Activated CD4-positive, alpha-beta memory T cell treated with anti-CD3 and anti-CD28 coated beads, Interleukin-2, amount 10 ng/mL, durations not matched to agents 7 days and 5 days (primary cell): ENCODE data around the gene HES6. TPM values are rescaled to one million over a fixed set of nuclear protein-coding genes. Genes with fewer than 3 reads are reported as not detected.

Experiments used
- CTCF ChIA-PET: fragments of 350-600 bp; sonication (Branson Sonifier 250); formaldehyde crosslinking; loops from one replicate; lab custom pipeline; 2021; ENCODE audit warnings: antibody characterized with exemption, inconsistent platforms; lab: Charles Lee
- POLR2A ChIA-PET: fragments of 350-600 bp; sonication (Branson Sonifier 250); formaldehyde crosslinking; loops from one replicate; lab custom pipeline; 2021; ENCODE audit warnings: antibody characterized with exemption; lab: Charles Lee
- DNase-seq: peaks from one replicate; pipeline ENCODE4 v3.0.0-alpha.2; 2020
- H3K27ac Mint-ChIP-seq: one replicate; pipeline ENCODE4 v1.8.0; 2021; ENCODE audit warnings: mild to moderate bottlenecking, mixed read lengths
- H3K27me3 Mint-ChIP-seq: one replicate; pipeline ENCODE4 v1.8.0; 2021; ENCODE audit warnings: mixed read lengths
- H3K36me3 Mint-ChIP-seq: one replicate; pipeline ENCODE4 v1.8.0; 2021; ENCODE audit warnings: low read depth, mixed read lengths
- H3K4me1 Mint-ChIP-seq: one replicate; pipeline ENCODE4 v1.8.0; 2021; ENCODE audit warnings: mixed read lengths
- H3K4me3 Mint-ChIP-seq: one replicate; pipeline ENCODE4 v1.8.0; 2021; ENCODE audit warnings: mild to moderate bottlenecking, mixed read lengths
- H3K9me3 Mint-ChIP-seq: one replicate; pipeline ENCODE4 v1.8.0; 2021; ENCODE audit warnings: mixed read lengths
- total RNA-seq, 2 experiments: library from RNA; stranded (reverse); gene quantifications; one replicate each; pipeline ENCODE4 v1.2.3, GENCODE V29; 2021

Gene HES6
- total RNA-seq, 2 experiments from 2014 or later, result 2.7 to 3.7 TPM

GRCh38 chr2:238247002-238247822 lies 7.4 kb upstream of the HES6 start:
- Mint-ChIP-seq H3K4me1 (no peaks in the 10 kb centered on the region), H3K9me3 (no peaks in the 10 kb centered on the region), H3K4me3 (no peak overlapping the region), H3K27ac (no peak overlapping the region), H3K27me3 (peaks cover 3% of the 10 kb centered on the region), H3K36me3 (no peaks in the 10 kb centered on the region)
- ChIA-PET CTCF (no interaction called here), POLR2A (interaction anchor here (1.0 kb wide), 1 partner anchor 11 kb away, joined by 4 read pairs; no protein-coding TSS in a partner anchor)
- DNase-seq, result no peak

DNA sequence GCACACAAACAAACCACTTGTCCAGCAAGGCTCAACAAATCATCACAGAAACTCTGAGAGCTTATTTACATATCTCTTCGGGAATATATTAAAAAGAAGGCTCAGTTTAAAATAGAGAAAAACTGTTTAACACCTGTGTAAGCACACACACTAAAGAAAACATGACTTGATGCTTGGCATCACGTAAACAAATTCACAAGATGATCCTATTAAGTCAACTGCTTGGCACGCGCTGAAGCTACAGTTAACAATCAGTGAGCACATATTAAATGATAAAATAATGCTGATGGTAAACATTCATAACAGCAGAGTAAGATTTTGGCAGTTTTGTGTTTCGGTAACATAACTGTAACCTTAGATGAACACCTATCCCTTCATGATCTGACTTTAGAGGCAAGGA lies 4.3 kb upstream of the HES6 start:
- CTCF ChIA-PET, result no interaction called here
- no peak for DNase-seq
- H3K36me3 Mint-ChIP-seq, result no peaks in the 10 kb centered on the region
- POLR2A ChIA-PET, result no interaction called here
- H3K27ac Mint-ChIP-seq, result no peak overlapping the region
- H3K9me3 Mint-ChIP-seq, result no peaks in the 10 kb centered on the region
- no peak overlapping the region for H3K4me3 Mint-ChIP-seq
- peaks cover 17% of the 10 kb centered on the region for H3K27me3 Mint-ChIP-seq
- H3K4me1 Mint-ChIP-seq, result peaks cover 6% of the 10 kb centered on the region

DNA sequence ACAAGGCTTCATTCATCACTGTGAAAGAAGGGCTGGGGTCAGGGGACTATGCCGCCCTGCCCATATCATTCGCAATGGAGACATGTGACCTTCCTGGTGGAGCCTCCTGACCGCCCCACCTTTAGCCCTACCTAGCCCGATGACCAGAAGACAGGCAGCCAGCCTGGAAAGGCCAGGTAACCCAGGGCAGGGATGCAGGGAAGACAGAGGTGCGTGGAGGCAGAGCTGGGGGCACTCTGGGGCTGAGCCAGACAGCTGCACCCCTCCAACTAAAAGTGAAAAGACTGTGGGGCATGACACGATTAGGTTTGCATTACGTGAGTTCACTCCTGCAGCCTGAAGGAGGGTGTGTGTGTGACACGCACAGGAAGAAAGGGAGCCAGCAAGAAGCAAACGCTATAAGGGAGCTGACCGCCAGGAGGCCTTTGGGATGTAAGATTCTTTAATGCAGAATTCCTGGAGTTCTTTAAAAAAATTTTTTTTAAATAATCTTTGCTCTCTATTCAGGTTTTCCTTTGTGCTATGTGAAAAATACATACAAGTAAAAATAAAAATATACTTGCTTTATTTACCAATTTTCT lies 3.7 kb upstream of the HES6 start:
- no peak overlapping the region for H3K4me3 Mint-ChIP-seq
- H3K27ac Mint-ChIP-seq, result no peak overlapping the region

DNA sequence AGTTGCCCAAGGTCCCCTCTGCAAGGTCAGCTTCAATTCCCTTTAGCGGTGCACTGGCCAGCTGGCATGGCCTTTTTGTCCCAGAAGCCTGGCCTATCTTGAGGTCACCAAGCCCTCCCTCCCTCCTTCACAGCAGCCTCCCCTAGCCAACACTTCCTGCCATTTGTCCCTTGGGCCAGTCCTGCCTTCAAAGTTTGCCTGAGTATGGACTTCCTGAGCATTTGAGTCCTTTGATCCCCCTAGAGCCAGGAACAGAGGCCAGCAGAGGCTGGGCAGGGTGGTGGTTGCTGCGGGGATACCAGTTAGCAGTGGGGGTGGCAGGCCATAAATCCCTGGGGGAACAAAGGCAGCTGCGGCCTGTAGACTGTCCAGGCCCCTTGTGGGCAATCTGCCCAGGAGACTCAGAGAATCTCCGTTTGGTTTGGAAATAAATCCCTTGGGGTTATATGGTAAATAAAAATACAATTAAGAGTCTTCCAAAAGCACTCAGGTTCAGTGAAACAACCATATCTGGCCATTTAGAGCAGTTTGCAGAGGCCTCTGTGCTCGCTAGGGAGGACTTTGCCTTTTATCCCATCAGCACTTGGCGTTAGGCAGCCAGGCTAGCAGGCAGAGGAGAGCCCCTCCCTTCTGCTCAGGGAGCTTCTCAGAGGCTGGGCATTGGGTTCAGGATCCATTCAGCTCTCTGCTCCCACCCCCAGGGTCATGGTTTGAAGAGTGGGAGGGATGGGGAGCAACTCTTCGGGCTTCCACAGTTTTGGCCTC lies 3.1 kb upstream of the HES6 start:
- H3K27ac Mint-ChIP-seq, result no peak overlapping the region
- peaks cover 24% of the 10 kb centered on the region for H3K27me3 Mint-ChIP-seq
- POLR2A ChIA-PET, result no interaction called here
- CTCF ChIA-PET, result interaction anchor here (0.9 to 1.4 kb wide), 2 partner anchors 20 to 21 kb away, joined by 3 read pairs; no protein-coding TSS in a partner anchor
- no peaks in the 10 kb centered on the region for H3K36me3 Mint-ChIP-seq
- H3K9me3 Mint-ChIP-seq, result no peaks in the 10 kb centered on the region
- H3K4me3 Mint-ChIP-seq, result no peak overlapping the region
- peaks cover 9% of the 10 kb centered on the region for H3K4me1 Mint-ChIP-seq
- DNase-seq, result no peak

More for the DNA sequence above, 3.7 kb upstream of the HES6 start:
- no peaks in the 10 kb centered on the region for H3K36me3 Mint-ChIP-seq
- H3K4me1 Mint-ChIP-seq, result peaks cover 6% of the 10 kb centered on the region
- DNase-seq, result no peak
- peaks cover 17% of the 10 kb centered on the region for H3K27me3 Mint-ChIP-seq
- CTCF ChIA-PET, result interaction anchor here (0.9 kb wide), 1 partner anchor 21 kb away, joined by 3 read pairs; no protein-coding TSS in a partner anchor
- H3K9me3 Mint-ChIP-seq, result no peaks in the 10 kb centered on the region
- POLR2A ChIA-PET, result no interaction called here

GRCh38 chr2:238241970-238242369 lies 2.1 kb upstream of the HES6 start:
- POLR2A ChIA-PET, result no interaction called here
- Mint-ChIP-seq H3K27me3 (peaks cover 31% of the 10 kb centered on the region), H3K36me3 (no peaks in the 10 kb centered on the region)

GRCh38 chr2:238240757-238241711 lies 1.2 kb upstream of the HES6 start:
- Mint-ChIP-seq H3K4me1 (peaks cover 9% of the 10 kb centered on the region), H3K27ac (no peak overlapping the region), H3K9me3 (no peaks in the 10 kb centered on the region), H3K4me3 (peak overlapping the region; percentile 2), H3K36me3 (no peaks in the 10 kb centered on the region), H3K27me3 (peaks cover 39% of the 10 kb centered on the region)
- DNase-seq, result no peak
- ChIA-PET CTCF (no interaction called here), POLR2A (interaction anchor here (1.2 kb wide), 1 partner anchor 48 kb away, joined by 4 read pairs; the partner anchor contains the start of gene PER2)

More at GRCh38 chr2:238241970-238242369, 2.1 kb upstream of the HES6 start:
- DNase-seq, result no peak
- Mint-ChIP-seq H3K4me3 (no peak overlapping the region), H3K27ac (no peak overlapping the region), H3K4me1 (peaks cover 9% of the 10 kb centered on the region), H3K9me3 (no peaks in the 10 kb centered on the region)
- CTCF ChIA-PET, result interaction anchor here (1.4 kb wide), 1 partner anchor 21 kb away, joined by 3 read pairs; no protein-coding TSS in a partner anchor

- H3K36me3 Mint-ChIP-seq, result no peaks in the 10 kb centered on the region
- H3K27me3 Mint-ChIP-seq, result peaks cover 50% of the 10 kb centered on the region
- peaks cover 12% of the 10 kb centered on the region for H3K4me1 Mint-ChIP-seq
- no peak for DNase-seq
- H3K27ac Mint-ChIP-seq, result no peak overlapping the region
- POLR2A ChIA-PET, result interaction anchor here (1.2 to 1.9 kb wide), 2 partner anchors 36 to 49 kb away, joined by 4 to 7 read pairs; partner anchors contain the start of genes ILKAP and PER2
- CTCF ChIA-PET, result interaction anchor here (1.0 kb wide), 1 partner anchor 17 kb away, joined by 3 read pairs; no protein-coding TSS in a partner anchor
- H3K9me3 Mint-ChIP-seq, result no peaks in the 10 kb centered on the region
- H3K4me3 Mint-ChIP-seq, result peak overlapping the region; percentile 44
Observed at GRCh38 chr2:238239543-238239862, 335 bp downstream of the HES6 start.

DNA sequence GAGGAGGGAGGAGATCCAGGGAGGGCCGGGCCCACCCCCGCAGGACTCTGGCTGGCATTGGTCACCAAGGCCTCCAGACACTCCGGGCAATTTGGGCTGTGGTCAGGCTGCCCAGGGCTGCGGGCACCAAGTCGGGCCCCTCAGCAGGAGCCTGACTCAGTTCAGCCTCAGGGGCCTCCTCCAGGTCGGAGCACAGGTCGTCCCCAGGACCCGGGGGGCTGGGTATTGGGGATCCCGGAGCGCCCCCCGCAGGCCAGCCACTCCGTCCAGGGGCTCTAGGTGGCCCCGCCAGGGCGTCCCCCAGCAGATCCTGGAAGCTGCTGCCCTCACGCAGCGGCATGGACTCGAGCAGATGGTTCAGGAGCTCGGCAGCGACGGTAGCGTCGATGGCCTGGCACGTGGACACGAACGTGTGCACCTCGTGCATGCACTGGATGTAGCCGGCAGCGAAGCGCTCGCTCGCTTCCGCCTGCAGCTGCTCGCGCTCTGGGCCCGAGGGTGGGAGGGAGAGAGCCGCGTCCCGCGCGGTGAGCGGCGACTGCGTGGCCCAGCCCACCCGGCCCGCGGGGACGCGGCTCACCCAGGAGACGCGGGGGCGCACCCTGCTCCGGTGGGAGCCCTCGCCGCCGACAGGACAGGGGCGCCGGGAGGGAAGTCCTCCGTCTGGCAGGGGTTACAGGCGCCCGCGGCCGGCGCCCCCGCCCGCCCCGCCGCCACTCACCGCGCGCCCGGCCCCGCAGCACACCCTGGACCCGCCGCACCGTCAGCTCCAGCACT lies 884 bp downstream of the HES6 start:
- peak; percentile 43 for DNase-seq
- CTCF ChIA-PET, result interaction anchor here (1.0 kb wide), 1 partner anchor 17 kb away, joined by 3 read pairs; no protein-coding TSS in a partner anchor
- Mint-ChIP-seq H3K27me3 (peaks cover 51% of the 10 kb centered on the region), H3K27ac (no peak overlapping the region), H3K36me3 (no peaks in the 10 kb centered on the region), H3K4me3 (peak overlapping the region; percentile 13), H3K4me1 (peaks cover 12% of the 10 kb centered on the region), H3K9me3 (no peaks in the 10 kb centered on the region)
- POLR2A ChIA-PET, result interaction anchor here (0.5 to 1.9 kb wide), 3 partner anchors 12 to 386 kb away, joined by 3 to 7 read pairs (median 4); partner anchors contain the start of gene ILKAP

DNA sequence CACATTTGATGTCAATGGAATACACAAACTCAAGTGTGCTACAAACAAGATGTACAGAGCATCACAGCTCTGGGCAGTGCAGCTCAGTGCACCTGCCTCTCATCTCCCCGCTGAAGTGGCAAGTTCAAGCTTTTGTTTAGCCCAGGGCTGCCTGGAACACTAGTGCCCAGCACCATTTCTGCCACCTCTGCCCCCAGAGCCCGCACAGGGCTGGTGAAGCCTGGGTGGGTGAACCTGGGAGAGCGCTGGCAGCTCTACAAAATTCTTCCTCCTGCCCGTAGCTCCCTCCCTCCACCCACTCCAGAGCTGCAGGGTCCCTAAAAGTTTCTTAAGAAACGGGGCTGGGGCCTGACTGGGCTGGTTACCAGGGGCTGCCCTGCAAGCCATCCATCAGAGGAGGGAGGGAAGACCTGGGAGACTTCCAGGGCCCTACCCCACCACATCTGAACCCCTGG lies 1.5 kb downstream of the HES6 start:
- peaks cover 3% of the 10 kb centered on the region for H3K9me3 Mint-ChIP-seq
- no peaks in the 10 kb centered on the region for H3K36me3 Mint-ChIP-seq
- DNase-seq, result no peak
- CTCF ChIA-PET, result no interaction called here
- peak overlapping the region; percentile 46 for H3K4me3 Mint-ChIP-seq
- H3K27me3 Mint-ChIP-seq, result peaks cover 57% of the 10 kb centered on the region
- POLR2A ChIA-PET, result interaction anchor here (0.5 to 1.9 kb wide), 3 partner anchors 13 to 386 kb away, joined by 3 to 7 read pairs (median 4); partner anchors contain the start of gene ILKAP
- peaks cover 13% of the 10 kb centered on the region for H3K4me1 Mint-ChIP-seq
- H3K27ac Mint-ChIP-seq, result no peak overlapping the region

- Mint-ChIP-seq H3K9me3 (peaks cover 4% of the 10 kb centered on the region), H3K27ac (no peak overlapping the region), H3K27me3 (peaks cover 63% of the 10 kb centered on the region), H3K4me1 (peaks cover 13% of the 10 kb centered on the region), H3K36me3 (no peaks in the 10 kb centered on the region), H3K4me3 (no peak overlapping the region)
- CTCF ChIA-PET, result no interaction called here
- no peak for DNase-seq
- POLR2A ChIA-PET, result interaction anchor here (1.5 kb wide), 1 partner anchor 50 kb away, joined by 3 read pairs; no protein-coding TSS in a partner anchor
Observed at GRCh38 chr2:238237431-238238135, 2.3 kb downstream of the HES6 start.
